GM19193 (cell line): ENCODE measurements around the gene CDHR1.

Experiments
- POLR2A ChIP-seq: IDR thresholded peaks from 4 replicates; pipeline ENCODE4 v1.6.1; 2011; ENCODE audit not compliant: insufficient read depth, insufficient read length; ENCODE audit errors: extremely low read depth

CDHR1 gene

GRCh38 chr10:84172467-84173356 is 21.6 kb upstream of the CDHR1 start:
- no peak for TF ChIP-seq POLR2A

- no peak for TF ChIP-seq POLR2A
These were observed 20.8 kb upstream of the CDHR1 start, which contains the start of gene GPR15LG for GRCh38 chr10:84173501-84173929. Gene GPR15LG, plus strand, starts transcription at chr10:84173801. Its CDS starts 51 bp downstream, at chr10:84173852.

- no peak for TF ChIP-seq POLR2A
These were observed 18.9 kb upstream of the CDHR1 start for GRCh38 chr10:84175436-84175835.

GRCh38 chr10:84176351-84176750 is 18.0 kb upstream of the CDHR1 start:
- TF ChIP-seq POLR2A = no peak

- TF ChIP-seq POLR2A = no peak
These were observed 17.4 kb upstream of the CDHR1 start for GRCh38 chr10:84176836-84177474.

GRCh38 chr10:84177541-84178141 is 16.7 kb upstream of the CDHR1 start:
- TF ChIP-seq POLR2A = no peak

- TF ChIP-seq POLR2A = no peak
These were observed 16.2 kb upstream of the CDHR1 start for GRCh38 chr10:84178160-84178609.

GRCh38 chr10:84179059-84179710 is 15.2 kb upstream of the CDHR1 start:
- no peak for TF ChIP-seq POLR2A

GRCh38 chr10:84181631-84182030 is 12.7 kb upstream of the CDHR1 start:
- no peak for TF ChIP-seq POLR2A

- no peak for TF ChIP-seq POLR2A
These were observed 9.8 kb upstream of the CDHR1 start for GRCh38 chr10:84184517-84184916.

GRCh38 chr10:84185526-84186175 is 8.7 kb upstream of the CDHR1 start:
- no peak for TF ChIP-seq POLR2A

GRCh38 chr10:84188815-84189214 is 5.5 kb upstream of the CDHR1 start:
- no peak for TF ChIP-seq POLR2A

GRCh38 chr10:84190621-84191020 is 3.7 kb upstream of the CDHR1 start:
- no peak for TF ChIP-seq POLR2A

- TF ChIP-seq POLR2A = no peak
These were observed 3.2 kb upstream of the CDHR1 start for GRCh38 chr10:84191106-84191505.
